AG04450 (cell line): ENCODE measurements around the gene NLGN1. TPM values are rescaled to one million over a fixed set of nuclear protein-coding genes. Genes with fewer than 3 reads are reported as not detected.

ENCODE experiments used
- CTCF ChIA-PET: fragments of 300-600, 350-600 bp; formaldehyde crosslinking; extraction: SDS; loops from one replicate; lab custom pipeline; 2022; ENCODE audit warnings: antibody characterized with exemption, inconsistent platforms; lab: Charles Lee
- POLR2A ChIA-PET: fragments of 350-600 bp; formaldehyde crosslinking; extraction: SDS; loops from one replicate; lab custom pipeline; 2021; ENCODE audit warnings: antibody characterized with exemption, inconsistent platforms; lab: Yijun Ruan, JAX
- DNase-seq: peaks from one replicate; pipeline ENCODE4 v3.0.0-alpha.2; 2011; ENCODE audit warnings: low read depth, low spot score
- H3K27ac ChIP-seq: one replicate; pipeline ENCODE4 v1.5.1; 2012; ENCODE audit warnings: low read depth, low read length, control low read depth
- H3K27me3 ChIP-seq: one replicate; pipeline ENCODE4 v1.6.0; 2012; ENCODE audit warnings: low read length; ENCODE audit not compliant: control insufficient read depth, insufficient read depth
- H3K4me3 ChIP-seq: 2 replicates; pipeline ENCODE4 v1.5.1; 2011; ENCODE audit warnings: mild to moderate bottlenecking, low read depth, low read length, control low read depth
- H3K9me3 ChIP-seq: 2 replicates; pipeline ENCODE4 v1.5.1; 2012; ENCODE audit warnings: low read length; ENCODE audit not compliant: control insufficient read depth, insufficient read depth
- polyA plus RNA-seq: library from polyadenylated mRNA; depleted of rRNA; stranded (reverse); fragments of >200 nt; gene quantifications from 2 replicates; pipeline ENCODE4 v1.2.3, GENCODE V29; 2011
- TF ChIP-seq, protein P1 (sequence below): IDR thresholded peaks from 2 replicates; pipeline ENCODE4 v1.5.1; 2011; ENCODE audit warnings: low read depth, low read length, control low read depth, inconsistent platforms

NLGN1 gene
- polyA plus RNA-seq, 1 experiment, result 1.7 TPM

- Histone ChIP-seq H3K4me3 (no peak overlapping the region), H3K9me3 (no peaks in the 10 kb centered on the region), H3K27me3 (no peaks in the 10 kb centered on the region), H3K27ac (no peak overlapping the region)
- DNase-seq, result no peak
- ChIA-PET CTCF (no interaction called here), POLR2A (no interaction called here)
- TF ChIP-seq, protein P1, sequence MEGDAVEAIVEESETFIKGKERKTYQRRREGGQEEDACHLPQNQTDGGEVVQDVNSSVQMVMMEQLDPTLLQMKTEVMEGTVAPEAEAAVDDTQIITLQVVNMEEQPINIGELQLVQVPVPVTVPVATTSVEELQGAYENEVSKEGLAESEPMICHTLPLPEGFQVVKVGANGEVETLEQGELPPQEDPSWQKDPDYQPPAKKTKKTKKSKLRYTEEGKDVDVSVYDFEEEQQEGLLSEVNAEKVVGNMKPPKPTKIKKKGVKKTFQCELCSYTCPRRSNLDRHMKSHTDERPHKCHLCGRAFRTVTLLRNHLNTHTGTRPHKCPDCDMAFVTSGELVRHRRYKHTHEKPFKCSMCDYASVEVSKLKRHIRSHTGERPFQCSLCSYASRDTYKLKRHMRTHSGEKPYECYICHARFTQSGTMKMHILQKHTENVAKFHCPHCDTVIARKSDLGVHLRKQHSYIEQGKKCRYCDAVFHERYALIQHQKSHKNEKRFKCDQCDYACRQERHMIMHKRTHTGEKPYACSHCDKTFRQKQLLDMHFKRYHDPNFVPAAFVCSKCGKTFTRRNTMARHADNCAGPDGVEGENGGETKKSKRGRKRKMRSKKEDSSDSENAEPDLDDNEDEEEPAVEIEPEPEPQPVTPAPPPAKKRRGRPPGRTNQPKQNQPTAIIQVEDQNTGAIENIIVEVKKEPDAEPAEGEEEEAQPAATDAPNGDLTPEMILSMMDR, result no peak
These were observed 516.5 kb downstream of the NLGN1 start for GRCh38 chr3:173913974-173914421.

- ChIA-PET CTCF (no interaction called here), POLR2A (no interaction called here)
- Histone ChIP-seq H3K9me3 (no peaks in the 10 kb centered on the region), H3K27ac (no peak overlapping the region), H3K27me3 (no peaks in the 10 kb centered on the region), H3K4me3 (no peak overlapping the region)
- DNase-seq, result no peak
- TF ChIP-seq, protein P1, result no peak
These were observed 519.3 kb downstream of the NLGN1 start for GRCh38 chr3:173916799-173917198.

DNA sequence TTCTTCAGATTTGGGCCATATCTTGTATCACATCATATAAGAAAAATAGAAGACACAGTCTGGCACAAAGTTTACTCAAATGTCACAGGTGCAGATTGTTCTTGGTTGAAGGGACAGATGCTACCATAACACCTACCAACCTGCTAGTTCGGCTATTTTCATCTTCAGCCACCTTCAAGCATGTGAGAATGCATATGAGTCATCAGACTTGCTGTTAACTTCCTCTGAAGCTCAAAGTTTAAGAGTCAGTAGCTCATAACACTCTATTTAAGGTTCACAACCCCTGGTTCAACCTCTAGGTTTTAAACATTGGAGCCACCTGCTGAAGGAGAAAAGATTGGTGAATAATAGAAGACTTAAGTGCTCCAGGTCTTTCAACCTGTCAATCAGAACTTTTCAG, 522.8 kb downstream of the NLGN1 start:
- H3K4me3 ChIP-seq, result no peak overlapping the region
- no peaks in the 10 kb centered on the region for H3K27me3 ChIP-seq
- TF ChIP-seq, protein P1, result no peak
- ChIA-PET CTCF (no interaction called here), POLR2A (no interaction called here)
- no peak overlapping the region for H3K27ac ChIP-seq
- no peaks in the 10 kb centered on the region for H3K9me3 ChIP-seq
- no peak for DNase-seq

- CTCF ChIA-PET, result no interaction called here
These were observed 524.2 kb downstream of the NLGN1 start for GRCh38 chr3:173921732-173922131.

DNA sequence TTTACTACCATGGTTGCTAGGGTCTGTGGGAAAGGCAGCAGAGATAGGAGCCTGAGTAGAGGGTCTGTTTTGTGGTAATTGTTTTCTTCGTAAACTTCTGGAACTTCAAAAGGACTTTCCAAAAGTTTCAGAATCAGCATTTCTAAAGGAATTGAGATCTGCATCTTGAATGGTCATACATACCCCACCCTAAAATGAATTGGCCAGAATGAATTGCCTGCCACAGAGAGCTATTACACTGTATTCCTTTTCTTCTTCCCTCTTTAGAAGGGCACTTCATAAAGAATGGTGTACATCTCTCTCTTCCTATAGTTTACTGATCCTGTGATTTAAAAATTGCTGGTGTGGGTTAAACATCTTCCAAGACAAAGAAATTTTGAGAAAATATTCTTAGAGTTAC, 525.7 kb downstream of the NLGN1 start:
- ChIA-PET CTCF (no interaction called here), POLR2A (no interaction called here)
- DNase-seq, result no peak
- TF ChIP-seq, protein P1, result no peak
- Histone ChIP-seq H3K27ac (no peak overlapping the region), H3K9me3 (no peaks in the 10 kb centered on the region), H3K4me3 (no peak overlapping the region), H3K27me3 (no peaks in the 10 kb centered on the region)

More at GRCh38 chr3:173921732-173922131, 524.2 kb downstream of the NLGN1 start:
- POLR2A ChIA-PET, result no interaction called here
- no peak overlapping the region for H3K27ac ChIP-seq
- no peaks in the 10 kb centered on the region for H3K9me3 ChIP-seq
- no peak overlapping the region for H3K4me3 ChIP-seq
- no peak for DNase-seq
- TF ChIP-seq, protein P1, result no peak
- H3K27me3 ChIP-seq, result no peaks in the 10 kb centered on the region
